ENCODE results near the gene ST8SIA4. TPM values are rescaled to one million over a fixed set of nuclear protein-coding genes. Genes with fewer than 3 reads are reported as not detected.

ST8SIA4 gene
- total RNA-seq, 2 experiments from 2014 or later = 17.8 to 19.5 TPM

DNA sequence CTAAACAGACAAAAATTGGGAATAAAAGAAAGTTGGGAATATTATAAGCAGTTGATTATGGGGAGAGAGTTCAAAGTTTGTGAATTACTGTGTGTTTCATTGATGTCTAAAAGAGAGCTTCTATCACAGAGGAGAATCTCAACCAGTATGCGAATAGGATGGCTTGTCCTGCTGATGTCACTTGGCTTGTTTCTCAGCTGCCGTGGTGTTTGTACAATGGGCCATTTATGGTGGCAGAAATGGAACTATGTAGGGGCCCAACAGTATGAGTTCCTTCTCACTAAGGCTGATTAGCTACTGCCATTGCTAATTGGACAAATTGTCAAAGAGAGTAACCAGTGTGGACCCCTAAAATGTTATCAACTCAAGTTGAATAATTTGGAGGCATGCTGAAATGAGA lies 103.9 kb downstream of the ST8SIA4 start:
- H3K4me1 Mint-ChIP-seq (ENCODE audit: low read depth) = no peaks in the 10 kb centered on the region
- no peaks in the 10 kb centered on the region for H3K27me3 Mint-ChIP-seq
- no peak overlapping the region for H3K4me3 ChIP-seq (ENCODE audit: low read length)
- H3K27ac Mint-ChIP-seq = no peak overlapping the region
- peaks cover 0 to 6% of the 10 kb centered on the region in 2 experiments for H3K9me3 ChIP-seq (ENCODE audit: control insufficient read depth in 1 of 2, insufficient read depth in 1 of 2, low read length in 2 of 2)
- H3K27me3 ChIP-seq (ENCODE audit: control insufficient read depth in 1 of 2, insufficient read depth in 2 of 2, low read length in 2 of 2) = no peaks in the 10 kb centered on the region
- no peak for DNase-seq
- no peak for ATAC-seq (ENCODE audit: poor library complexity)
- peaks cover 6% of the 10 kb centered on the region for H3K9me3 Mint-ChIP-seq
- no peaks in the 10 kb centered on the region for H3K36me3 ChIP-seq (ENCODE audit: insufficient read depth, low read length)
- H3K4me1 ChIP-seq (ENCODE audit: insufficient read depth, low read length) = no peaks in the 10 kb centered on the region
- no peaks in the 10 kb centered on the region for H3K36me3 Mint-ChIP-seq (ENCODE audit: low read depth)
- H3K4me3 Mint-ChIP-seq = no peak overlapping the region
- TF ChIP-seq CTCF (IDR thresholded peaks at IDR 0.05) = no peak
- no peak overlapping the region for H3K27ac ChIP-seq (ENCODE audit: low read depth in 1 of 2, low read length in 2 of 2)
- POLR2A ChIA-PET = no interaction called here
- CTCF ChIA-PET = interaction anchor here (1.2 kb wide), 1 partner anchor 28 kb away, joined by 3 read pairs; no protein-coding TSS in a partner anchor
- intact Hi-C loops (cut with DNase I, micrococcal nuclease) = no loop called here

DNA sequence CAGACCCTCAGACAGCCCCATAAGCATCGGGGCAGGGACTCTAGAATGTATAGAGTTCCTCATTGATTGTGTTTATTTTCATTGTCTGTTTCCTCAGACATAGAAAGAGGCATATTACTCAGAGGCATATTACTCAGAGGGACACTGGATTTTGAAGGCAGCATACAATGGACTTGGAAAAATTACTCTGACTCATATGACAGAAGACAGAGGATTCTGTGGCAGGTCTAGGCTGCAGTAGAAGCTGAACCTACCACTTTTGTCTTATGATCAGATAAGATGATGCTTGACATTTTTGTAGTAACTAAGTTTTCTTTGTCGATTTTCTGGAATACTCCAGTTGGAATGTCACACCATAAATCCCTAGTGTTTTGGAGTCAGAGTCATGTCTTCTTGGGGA lies 105.2 kb downstream of the ST8SIA4 start:
- no peak for TF ChIP-seq CTCF (IDR thresholded peaks at IDR 0.05)
- H3K4me1 Mint-ChIP-seq (ENCODE audit: low read depth) = no peaks in the 10 kb centered on the region
- peaks cover 8% of the 10 kb centered on the region for H3K9me3 Mint-ChIP-seq
- Histone ChIP-seq H3K9me3 (ENCODE audit: control insufficient read depth in 1 of 2, insufficient read depth in 1 of 2, low read length in 2 of 2) (peaks cover 0 to 13% of the 10 kb centered on the region in 2 experiments), H3K4me1 (ENCODE audit: insufficient read depth, low read length) (no peaks in the 10 kb centered on the region), H3K27me3 (ENCODE audit: control insufficient read depth in 1 of 2, insufficient read depth in 2 of 2, low read length in 2 of 2) (no peaks in the 10 kb centered on the region), H3K36me3 (ENCODE audit: insufficient read depth, low read length) (no peaks in the 10 kb centered on the region), H3K4me3 (ENCODE audit: low read length) (no peak overlapping the region), H3K27ac (ENCODE audit: low read depth in 1 of 2, low read length in 2 of 2) (no peak overlapping the region)
- CTCF ChIA-PET = no interaction called here
- DNase-seq (no peak), ATAC-seq (ENCODE audit: poor library complexity) (no peak)
- POLR2A ChIA-PET = no interaction called here
- no peak overlapping the region for H3K27ac Mint-ChIP-seq
- no peaks in the 10 kb centered on the region for H3K36me3 Mint-ChIP-seq (ENCODE audit: low read depth)
- intact Hi-C loops (cut with DNase I, micrococcal nuclease) = no loop called here
- H3K4me3 Mint-ChIP-seq = no peak overlapping the region
- H3K27me3 Mint-ChIP-seq = no peaks in the 10 kb centered on the region

DNA sequence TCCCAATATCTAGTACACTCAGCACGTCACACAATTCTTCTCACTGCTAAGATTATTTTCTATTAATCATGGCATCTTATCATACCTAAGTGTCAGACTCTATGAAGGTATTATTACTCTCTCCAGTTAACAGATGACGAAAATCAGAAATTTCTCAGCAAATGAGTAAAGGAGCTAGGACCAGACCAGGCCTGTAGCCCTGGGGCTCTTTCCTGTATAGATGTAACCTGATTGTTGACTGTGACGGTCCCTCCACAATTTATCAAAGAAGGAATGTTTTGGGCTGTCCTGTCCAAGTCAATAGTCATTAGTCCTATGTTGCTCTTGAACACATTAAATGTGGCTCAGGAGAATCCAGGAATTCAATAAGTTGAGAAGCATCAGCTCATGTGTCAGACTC lies 106.2 kb downstream of the ST8SIA4 start:
- ChIA-PET CTCF (no interaction called here), POLR2A (no interaction called here)
- H3K9me3 Mint-ChIP-seq = peaks cover 6% of the 10 kb centered on the region
- peaks cover 0 to 13% of the 10 kb centered on the region in 2 experiments for H3K9me3 ChIP-seq (ENCODE audit: control insufficient read depth in 1 of 2, insufficient read depth in 1 of 2, low read length in 2 of 2)
- ATAC-seq (ENCODE audit: poor library complexity) = no peak
- no peaks in the 10 kb centered on the region for H3K27me3 ChIP-seq (ENCODE audit: control insufficient read depth in 1 of 2, insufficient read depth in 2 of 2, low read length in 2 of 2)
- no peak for TF ChIP-seq CTCF (IDR thresholded peaks at IDR 0.05)
- H3K27me3 Mint-ChIP-seq = no peaks in the 10 kb centered on the region
- H3K4me3 ChIP-seq (ENCODE audit: low read length) = no peak overlapping the region
- no peaks in the 10 kb centered on the region for H3K36me3 Mint-ChIP-seq (ENCODE audit: low read depth)
- H3K27ac ChIP-seq (ENCODE audit: low read depth in 1 of 2, low read length in 2 of 2) = no peak overlapping the region
- no peak overlapping the region for H3K4me3 Mint-ChIP-seq
- H3K4me1 ChIP-seq (ENCODE audit: insufficient read depth, low read length) = no peaks in the 10 kb centered on the region
- H3K4me1 Mint-ChIP-seq (ENCODE audit: low read depth) = no peaks in the 10 kb centered on the region
- no peak for DNase-seq
- H3K36me3 ChIP-seq (ENCODE audit: insufficient read depth, low read length) = no peaks in the 10 kb centered on the region
- H3K27ac Mint-ChIP-seq = no peak overlapping the region
- intact Hi-C loops (cut with DNase I, micrococcal nuclease) = no loop called here

All from CD4-positive, alpha-beta T cell (primary cell).